B cell (primary cell): Measurements from ENCODE around the gene KANSL1L.

Experiments used
- CTCF ChIP-seq: fragments of 200-600 bp; IDR thresholded peaks from one replicate; pipeline ENCODE4 v1.8.0; 2022; ENCODE audit warnings: antibody characterized with exemption, mild to moderate bottlenecking
- EZH2 ChIP-seq: IDR thresholded peaks from 2 replicates; pipeline ENCODE4 v1.6.1; 2012; ENCODE audit warnings: borderline replicate concordance, low read depth, mild to moderate bottlenecking, moderate library complexity, low read length; ENCODE audit not compliant: insufficient read depth, poor library complexity, severe bottlenecking

- TF ChIP-seq CTCF: no peak
- TF ChIP-seq EZH2: no peak
Observed at GRCh38 chr2:210063306-210063705, 107.9 kb downstream of the KANSL1L start.
